Placental epithelial cell (primary cell): ENCODE measurements around the gene FMNL3. TPM values are rescaled to one million over a fixed set of nuclear protein-coding genes. Genes with fewer than 3 reads are reported as not detected.

Experiments used
- small RNA-seq: library from RNA; depleted of rRNA; stranded (forward); fragments of <200 nt; gene quantifications from one replicate; pipeline ENCODE3, GENCODE V24; 2012
- total RNA-seq: library from RNA; depleted of rRNA; stranded (reverse); fragments of >200 nt; gene quantifications from 2 replicates; pipeline ENCODE4 v1.2.3, GENCODE V29; 2012

FMNL3 gene
- total RNA-seq = 2.4 and 2.6 TPM in 2 replicates

GRCh38 chr12:49707128-49707811 lies at the start of gene FMNL3:
Gene FMNL3, minus strand, starts transcription at chr12:49707405. Its CDS starts 225 bp downstream, at chr12:49707180.

GRCh38 chr12:49740930-49741881 lies 34.0 kb upstream of the FMNL3 start, which contains the start of gene TMBIM6:
Gene TMBIM6, plus strand, starts transcription at chr12:49741557. Its CDS starts 10,937 bp downstream, at chr12:49752494.

GRCh38 chr12:49623142-49623904 lies 83.9 kb downstream of the FMNL3 start, which contains the start of gene PRPF40B:
Gene PRPF40B, plus strand, starts transcription at chr12:49623561. Its CDS starts 30 bp downstream, at chr12:49623591.

GRCh38 chr12:49605539-49605938 lies 101.7 kb downstream of the FMNL3 start, which contains the start of gene FAM186B:
Gene FAM186B, minus strand, starts transcription at chr12:49605639. Its CDS starts 162 bp downstream, at chr12:49605477.

Small RNA genes within 50 kb of the gene (small RNA-seq; reads per million reads assigned to genes)
- gene AC020612.2 (not detected), gene HIGD1AP9 (not detected), gene POLR2KP1 (not detected), gene RNU6-834P (not detected)

Other genes starting within 250 kb of the FMNL3 start
- 0.22 TPM in 1 of 2 replicates, not detected in the other for gene KCNH3, start 168.4 kb downstream of the FMNL3 start, total RNA-seq
- 55.4 and 93.0 TPM in 2 replicates for gene MCRS1, start 139.3 kb downstream of the FMNL3 start, total RNA-seq
- 0.33 and 0.79 TPM in 2 replicates for gene FAM186B, start 101.8 kb downstream of the FMNL3 start, total RNA-seq
- gene PRPF40B, start 83.8 kb downstream of the FMNL3 start, total RNA-seq = 13.2 and 14.5 TPM in 2 replicates
- 270 and 482 TPM in 2 replicates for gene TMBIM6, start 34.2 kb upstream of the FMNL3 start, total RNA-seq
- gene NCKAP5L, start 121.0 kb upstream of the FMNL3 start, total RNA-seq = 24.7 and 41.1 TPM in 2 replicates
- 4.3 and 4.7 TPM in 2 replicates for gene BCDIN3D, start 135.7 kb upstream of the FMNL3 start, total RNA-seq
- under 0.01 TPM in 2 replicates for gene FAIM2, start 196.5 kb upstream of the FMNL3 start, total RNA-seq
- not detected in 2 replicates for gene AQP2, start 243.3 kb upstream of the FMNL3 start, total RNA-seq